Measurements from ENCODE around the gene TMEM74B.

Gene TMEM74B

DNA sequence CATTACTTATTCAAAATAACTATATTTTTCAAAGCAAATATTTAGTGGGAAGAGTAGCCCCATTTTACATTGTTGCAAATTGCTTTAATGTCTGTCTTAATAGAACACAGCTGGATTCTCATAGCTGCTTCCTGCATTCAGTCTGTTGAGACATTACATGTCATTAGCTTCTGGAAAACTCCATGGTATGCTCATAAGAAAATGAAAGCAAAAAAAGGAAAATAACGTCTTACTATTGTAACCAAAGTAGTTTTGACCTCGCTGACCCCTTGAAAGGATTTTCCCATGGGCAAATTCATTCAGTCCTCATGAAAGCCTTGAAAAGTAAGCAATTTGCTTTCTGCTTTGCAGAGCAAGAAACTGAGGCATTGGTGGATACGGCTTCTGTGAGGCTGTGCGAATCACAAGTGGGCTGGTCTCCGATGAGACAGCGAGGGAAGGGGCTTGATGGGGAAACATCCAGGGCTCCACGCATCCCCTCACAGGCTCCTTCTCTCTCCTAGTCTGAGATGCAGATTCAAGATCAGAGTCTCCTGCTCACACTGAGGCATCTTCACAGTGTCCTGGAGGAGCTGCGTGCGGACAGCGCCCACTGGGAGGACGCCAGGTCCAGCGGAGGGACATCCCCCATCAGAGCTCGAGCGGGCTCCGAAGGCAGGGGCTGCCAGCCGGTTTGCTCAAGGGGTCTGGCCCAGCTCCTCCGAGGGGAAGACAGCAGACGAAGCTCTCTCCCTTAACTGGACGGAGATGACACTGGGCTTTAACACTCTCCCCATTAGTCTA, 21.8 kb upstream of the TMEM74B start:
- H3K4me3 ChIP-seq (ENCODE audit: low read length) = no peak overlapping the region
- DNase-seq (ENCODE audit: low read depth, low spot score) = no peak

DNA sequence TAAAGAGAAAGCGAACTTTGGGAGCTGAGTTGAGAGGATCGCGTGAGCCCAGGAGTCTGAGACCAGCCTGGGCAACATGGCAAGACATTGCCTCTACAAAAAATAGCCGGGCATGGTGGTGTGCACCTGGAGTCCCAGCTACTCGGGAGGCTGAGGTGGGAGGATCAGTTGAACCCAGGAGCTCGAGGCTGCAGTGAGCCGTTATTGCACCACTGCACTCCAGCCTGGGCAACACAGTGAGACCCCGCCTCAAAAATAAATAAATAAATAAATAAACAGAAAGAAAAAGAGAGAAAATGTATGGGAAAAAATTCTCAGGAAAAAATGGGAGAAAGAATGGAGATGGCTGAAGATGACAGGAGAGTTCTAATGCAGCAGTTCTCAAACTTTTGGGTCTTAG, 21.0 kb upstream of the TMEM74B start:
- no peak overlapping the region for H3K4me3 ChIP-seq (ENCODE audit: low read length)
- DNase-seq (ENCODE audit: low read depth, low spot score) = no peak

DNA sequence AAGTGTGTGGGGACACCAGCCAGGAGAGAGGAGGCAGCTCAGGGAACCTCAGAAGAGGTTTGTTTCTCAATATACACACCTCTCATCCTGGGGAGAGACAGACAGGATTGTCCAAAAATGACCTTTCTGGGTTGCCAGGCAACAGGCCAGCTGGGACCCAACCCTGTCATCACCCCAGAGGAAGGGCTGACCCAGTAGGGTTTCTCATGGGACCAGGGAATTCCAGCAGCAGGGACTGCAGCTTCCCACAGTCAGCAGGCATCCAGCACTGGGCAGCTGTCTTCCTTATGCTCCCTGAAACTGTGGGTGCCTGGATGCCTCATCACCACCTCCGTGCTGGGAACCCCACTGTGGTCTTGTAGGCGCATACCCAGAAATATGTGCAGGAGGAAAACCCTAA, 19.8 kb upstream of the TMEM74B start:
- no peak overlapping the region for H3K4me3 ChIP-seq (ENCODE audit: low read length)
- DNase-seq (ENCODE audit: low read depth, low spot score) = no peak

DNA sequence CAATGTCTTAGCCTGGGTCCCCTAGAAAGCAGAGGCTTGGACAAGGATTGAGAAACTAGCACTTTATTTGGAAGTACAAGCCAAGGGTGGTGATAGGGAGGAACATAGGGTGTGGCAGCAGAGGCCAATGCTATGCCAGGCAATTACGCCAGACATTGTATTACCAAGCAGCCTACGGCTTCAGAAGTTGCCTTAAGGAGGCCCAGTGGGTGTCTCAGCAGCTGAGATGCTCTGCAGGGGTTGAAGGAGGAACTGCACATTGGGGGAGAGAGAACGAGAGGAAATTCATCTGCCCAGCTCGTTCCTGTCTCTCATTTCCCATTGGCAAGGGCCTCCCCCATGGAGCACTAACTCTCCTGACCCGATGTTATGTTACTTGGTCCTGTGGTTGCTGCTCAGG, 19.3 kb upstream of the TMEM74B start:
- DNase-seq (ENCODE audit: low read depth, low spot score) = no peak
- H3K4me3 ChIP-seq (ENCODE audit: low read length) = no peak overlapping the region

DNA sequence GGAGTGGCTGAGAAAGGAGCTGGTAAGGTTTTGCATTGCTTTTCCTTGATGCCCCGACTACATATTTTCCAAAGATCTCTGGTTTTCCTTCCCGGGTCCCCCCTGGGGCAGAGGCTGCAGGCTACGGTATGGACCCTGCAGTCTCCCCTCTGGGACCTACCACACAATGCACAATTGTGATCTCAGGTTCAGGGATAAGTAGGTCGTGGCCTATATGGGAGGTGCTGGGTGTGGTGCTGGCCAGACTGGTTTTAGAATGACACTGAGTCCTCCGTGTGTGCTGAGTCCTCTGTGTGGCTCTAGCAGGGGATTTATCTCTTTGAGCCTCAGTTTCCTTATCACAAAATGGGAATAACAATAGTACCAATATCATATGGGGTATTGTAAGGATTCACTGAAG, 18.8 kb upstream of the TMEM74B start:
- no peak overlapping the region for H3K4me3 ChIP-seq (ENCODE audit: low read length)
- no peak for DNase-seq (ENCODE audit: low read depth, low spot score)

DNA sequence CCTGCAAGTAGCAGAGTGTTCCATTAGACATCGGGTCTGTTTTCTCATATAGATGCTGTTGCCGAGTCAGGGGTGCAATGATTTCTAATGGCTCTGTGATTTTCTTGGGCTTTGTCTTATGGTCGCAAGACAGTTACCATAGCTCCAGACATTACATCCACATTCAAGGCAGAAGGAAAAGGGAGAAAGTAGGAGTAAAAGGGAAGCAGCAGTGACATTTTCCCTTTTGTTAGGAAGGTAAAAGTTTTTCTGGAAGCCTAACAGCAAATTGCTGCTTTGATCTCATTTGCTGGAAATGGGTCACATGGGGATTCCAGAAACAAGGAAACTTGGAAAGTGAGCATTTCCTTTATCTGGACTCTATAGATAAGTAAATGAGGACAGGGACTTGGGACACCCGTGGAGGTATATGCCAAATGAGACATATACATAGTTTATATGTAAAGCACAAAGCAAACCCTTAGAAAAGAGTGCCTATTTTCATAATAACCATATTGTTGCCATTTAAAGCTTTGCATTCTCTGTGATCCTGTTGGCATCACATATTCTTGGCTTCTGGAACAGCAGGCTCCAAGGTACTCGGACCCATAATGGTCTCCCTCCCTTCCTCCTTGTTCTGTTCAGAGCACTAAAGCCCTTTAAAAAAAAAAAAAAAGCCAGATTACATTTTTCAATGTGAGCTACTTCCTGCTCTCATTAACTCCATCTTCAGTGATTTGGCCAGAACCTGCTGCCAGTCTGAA, 18.2 kb upstream of the TMEM74B start, which contains the start of gene C20orf202:
Gene C20orf202 (plus strand): TSS at position 693 of the 743 bp plus-strand sequence. CDS start 132 bp downstream, outside the sequence.
- DNase-seq (ENCODE audit: low read depth, low spot score) = no peak
- no peak within 1 kb of the TSS for H3K4me3 ChIP-seq (ENCODE audit: low read length)

DNA sequence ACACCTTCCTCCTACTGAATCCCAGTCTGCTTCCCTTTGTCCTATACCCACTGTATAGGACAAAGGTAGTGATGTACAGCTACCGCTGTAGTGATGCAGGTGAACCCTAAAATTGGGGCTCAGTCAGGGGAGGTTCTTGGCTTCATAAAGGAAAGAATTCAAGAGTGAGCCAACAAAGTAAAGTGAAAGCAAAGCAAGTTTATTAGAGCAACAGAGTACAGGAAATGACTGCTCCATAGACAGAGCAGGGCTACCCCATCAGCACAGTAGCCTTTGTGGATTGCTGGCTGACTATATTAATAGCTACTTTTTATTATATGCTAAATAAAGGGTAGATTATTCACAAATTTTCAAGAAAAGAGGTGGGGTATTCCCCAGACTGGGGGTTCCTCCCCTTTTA, 15.2 kb upstream of the TMEM74B start:
- H3K4me3 ChIP-seq (ENCODE audit: low read length) = no peak overlapping the region
- DNase-seq (ENCODE audit: low read depth, low spot score) = no peak

DNA sequence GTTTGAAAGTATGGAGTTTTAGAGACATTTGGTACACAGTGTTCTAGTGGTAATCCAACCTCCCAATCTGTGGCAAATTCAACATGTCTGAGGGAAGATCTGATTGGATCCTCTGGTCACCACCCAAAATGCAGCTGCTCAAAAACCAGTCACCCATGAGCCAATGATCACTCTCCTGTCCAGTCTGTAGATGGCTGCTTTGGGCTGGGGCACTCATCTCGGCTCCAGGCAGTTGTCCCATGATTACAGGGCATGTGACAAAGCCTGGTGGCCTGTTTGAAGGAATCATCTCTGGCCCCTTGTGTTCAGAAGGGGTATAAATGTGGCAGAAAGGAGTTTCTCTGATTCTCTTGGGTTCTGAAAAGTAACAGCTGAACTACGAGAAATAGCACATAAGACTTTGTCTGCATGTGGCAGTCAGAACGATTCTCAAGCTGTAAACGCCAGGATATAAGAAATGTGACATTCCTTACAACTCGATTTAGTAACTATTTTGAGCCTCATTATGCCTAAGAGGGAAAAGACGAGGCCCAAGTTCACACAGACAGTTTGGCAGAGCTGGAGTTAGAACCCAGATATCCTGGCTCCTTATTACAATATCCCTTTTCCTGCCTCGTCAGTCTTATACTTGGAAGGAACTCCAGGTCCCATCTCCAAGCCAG, 14.6 kb upstream of the TMEM74B start:
- H3K4me3 ChIP-seq (ENCODE audit: low read length) = no peak overlapping the region
- no peak for DNase-seq (ENCODE audit: low read depth, low spot score)

DNA sequence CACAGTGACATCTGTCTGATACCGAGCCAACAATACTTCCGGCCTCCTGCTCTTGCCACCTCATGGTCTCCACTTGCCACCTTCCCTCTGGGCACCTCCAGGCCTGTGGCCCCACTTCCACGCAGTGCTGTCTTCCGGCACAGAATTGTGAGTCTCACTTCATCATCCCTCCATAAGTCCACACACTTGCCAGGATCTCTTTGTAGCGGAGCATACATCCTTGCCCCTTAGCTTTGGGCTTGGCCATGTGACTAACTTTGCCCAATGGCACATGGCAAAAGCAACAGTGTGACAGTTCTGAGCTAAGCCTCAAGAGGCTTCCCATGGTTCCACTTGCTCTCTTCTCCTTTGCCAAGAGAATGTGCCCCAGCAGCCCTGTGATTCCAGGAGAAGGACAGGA, 14.0 kb upstream of the TMEM74B start:
- no peak for DNase-seq (ENCODE audit: low read depth, low spot score)

DNA sequence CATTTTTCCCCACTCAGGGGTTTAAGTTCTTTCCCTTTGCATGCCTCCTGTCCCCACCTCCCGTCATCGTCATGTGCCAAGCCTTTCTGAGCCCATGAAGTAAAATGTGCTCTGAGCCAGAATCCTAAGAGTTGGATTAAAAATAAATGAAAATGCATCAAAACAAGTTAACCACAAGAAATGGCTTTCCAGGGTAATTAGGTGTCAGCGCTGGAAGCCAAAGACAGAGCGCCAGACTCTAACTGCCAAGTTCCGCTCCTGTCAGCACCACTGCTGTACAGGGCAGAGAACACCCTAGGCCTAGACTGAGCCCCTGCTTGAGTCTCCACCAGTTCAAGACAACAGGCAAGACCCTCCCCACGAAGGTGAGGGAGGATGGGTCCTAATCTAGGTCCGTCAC, 13.0 kb upstream of the TMEM74B start:
- H3K4me3 ChIP-seq (ENCODE audit: low read length) = no peak overlapping the region
- DNase-seq (ENCODE audit: low read depth, low spot score) = no peak

More for the DNA sequence above, 14.0 kb upstream of the TMEM74B start:
- no peak overlapping the region for H3K4me3 ChIP-seq (ENCODE audit: low read length)

DNA sequence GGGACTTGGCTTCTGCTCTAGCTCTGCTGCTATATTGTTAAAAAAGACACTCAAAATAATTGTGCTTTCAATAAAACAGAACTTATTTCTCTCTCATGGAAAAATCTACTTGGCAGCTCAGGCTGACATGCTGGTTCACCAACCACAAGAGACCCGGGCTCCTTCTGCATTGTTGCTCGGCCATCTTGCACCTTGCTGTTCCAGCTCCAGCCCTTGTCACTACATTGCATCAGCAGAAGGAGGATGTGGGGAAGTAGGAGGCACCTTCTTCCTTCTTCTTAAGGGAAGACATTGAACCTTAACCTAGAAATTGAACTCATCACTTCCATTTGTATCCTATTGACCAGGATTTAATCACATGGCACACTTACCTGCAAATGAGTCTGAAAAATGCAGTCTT, 11.9 kb upstream of the TMEM74B start:
- no peak overlapping the region for H3K4me3 ChIP-seq (ENCODE audit: low read length)
- DNase-seq (ENCODE audit: low read depth, low spot score) = no peak

DNA sequence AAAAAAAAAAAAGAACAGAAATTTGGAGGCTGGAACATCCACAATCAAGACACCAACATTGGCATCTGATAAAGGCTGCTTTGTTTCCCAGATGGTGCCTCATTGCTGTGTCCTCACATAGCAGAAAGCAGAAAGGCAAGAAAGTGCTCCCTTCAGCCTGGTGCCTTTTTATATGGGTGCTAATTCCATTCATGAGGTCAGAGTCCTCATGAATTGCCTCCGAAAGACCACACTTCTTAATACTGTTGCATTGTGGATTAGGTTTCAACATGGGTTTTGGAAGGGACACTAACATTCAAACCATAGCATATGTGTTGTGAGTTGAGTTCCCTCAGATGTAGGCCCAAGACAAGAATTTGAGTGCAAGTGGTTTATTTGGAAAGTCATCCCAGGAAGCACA, 10.4 kb upstream of the TMEM74B start:
- no peak overlapping the region for H3K4me3 ChIP-seq (ENCODE audit: low read length)
- no peak for DNase-seq (ENCODE audit: low read depth, low spot score)

DNA sequence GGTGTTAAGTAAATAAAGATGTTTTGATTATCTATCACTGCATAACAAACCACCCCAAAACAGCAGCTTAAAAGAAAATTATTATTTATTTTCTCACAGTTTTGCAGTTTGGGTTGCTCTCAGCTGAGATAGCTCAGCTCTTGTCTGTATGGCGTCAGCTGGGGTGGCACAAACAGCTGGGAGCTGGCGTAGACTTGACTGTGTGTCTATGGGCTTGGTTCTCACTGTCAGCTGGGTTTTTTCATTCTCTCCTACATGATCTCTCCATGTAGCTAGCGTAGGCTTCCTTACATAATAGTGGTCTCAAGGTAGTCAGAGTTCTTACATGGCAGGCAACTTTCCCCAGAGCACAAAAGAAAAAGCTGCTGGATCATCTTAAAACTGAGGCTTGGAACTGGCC, 6.5 kb upstream of the TMEM74B start:
- no peak for DNase-seq (ENCODE audit: low read depth, low spot score)
- no peak overlapping the region for H3K4me3 ChIP-seq (ENCODE audit: low read length)

DNA sequence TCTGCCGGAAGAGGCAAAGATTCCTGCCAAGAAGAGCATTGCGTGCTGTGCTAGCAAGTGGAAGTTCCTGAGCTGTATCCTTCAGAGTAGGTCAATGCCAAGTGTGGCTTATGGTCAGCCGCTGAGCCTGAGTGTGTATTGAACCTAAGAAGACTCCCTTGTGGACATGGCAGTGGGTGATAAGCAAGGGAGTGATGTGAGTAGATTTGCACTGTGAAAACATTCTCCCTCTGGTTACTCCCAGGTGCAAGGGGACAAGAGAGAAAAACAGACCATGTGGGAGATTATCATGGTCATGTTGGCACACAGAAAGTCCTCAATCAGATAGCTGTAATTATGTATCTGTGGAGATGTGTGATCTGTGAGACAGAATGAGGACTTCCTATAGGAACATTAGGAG, 6.1 kb upstream of the TMEM74B start:
- DNase-seq (ENCODE audit: low read depth, low spot score) = no peak
- no peak overlapping the region for H3K4me3 ChIP-seq (ENCODE audit: low read length)

DNA sequence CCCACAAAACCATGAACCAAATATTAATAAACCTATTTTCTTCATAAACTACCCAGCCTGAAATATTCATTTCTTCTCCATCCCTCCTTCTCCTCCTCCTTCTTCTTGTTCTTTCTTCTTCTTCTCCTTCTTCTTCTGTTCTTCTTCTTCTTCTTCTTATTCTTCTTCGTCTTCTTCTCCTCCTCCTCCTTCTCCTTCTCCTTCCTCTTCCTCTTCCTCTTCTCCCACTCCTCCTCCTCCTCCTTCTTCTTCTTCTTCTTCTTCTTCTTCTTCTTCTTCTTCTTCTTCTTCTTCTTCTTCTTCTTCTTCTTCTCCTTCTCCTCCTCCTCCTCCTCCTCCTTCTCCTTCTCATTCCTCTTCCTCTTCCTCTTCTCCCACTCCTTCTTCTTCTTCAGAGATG, 5.0 kb upstream of the TMEM74B start:
- no peak for DNase-seq (ENCODE audit: low read depth, low spot score)
- no peak overlapping the region for H3K4me3 ChIP-seq (ENCODE audit: low read length)

DNA sequence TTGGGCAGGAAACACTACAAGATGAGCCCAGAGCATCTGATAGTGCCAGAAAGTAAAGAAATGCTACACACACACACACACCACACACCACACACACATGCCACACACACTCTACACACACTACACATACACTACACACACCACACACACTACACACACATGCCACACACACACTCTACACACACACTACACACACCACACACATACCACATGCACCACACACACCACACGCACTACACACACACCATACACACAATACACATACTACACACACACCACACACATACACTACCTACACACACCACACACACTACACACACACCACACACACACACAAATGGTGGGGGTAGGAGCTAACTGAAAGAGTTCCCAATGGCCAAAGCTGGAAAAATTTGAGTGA, 3.6 kb upstream of the TMEM74B start:
- no peak overlapping the region for H3K4me3 ChIP-seq (ENCODE audit: low read length)
- no peak for DNase-seq (ENCODE audit: low read depth, low spot score)

DNA sequence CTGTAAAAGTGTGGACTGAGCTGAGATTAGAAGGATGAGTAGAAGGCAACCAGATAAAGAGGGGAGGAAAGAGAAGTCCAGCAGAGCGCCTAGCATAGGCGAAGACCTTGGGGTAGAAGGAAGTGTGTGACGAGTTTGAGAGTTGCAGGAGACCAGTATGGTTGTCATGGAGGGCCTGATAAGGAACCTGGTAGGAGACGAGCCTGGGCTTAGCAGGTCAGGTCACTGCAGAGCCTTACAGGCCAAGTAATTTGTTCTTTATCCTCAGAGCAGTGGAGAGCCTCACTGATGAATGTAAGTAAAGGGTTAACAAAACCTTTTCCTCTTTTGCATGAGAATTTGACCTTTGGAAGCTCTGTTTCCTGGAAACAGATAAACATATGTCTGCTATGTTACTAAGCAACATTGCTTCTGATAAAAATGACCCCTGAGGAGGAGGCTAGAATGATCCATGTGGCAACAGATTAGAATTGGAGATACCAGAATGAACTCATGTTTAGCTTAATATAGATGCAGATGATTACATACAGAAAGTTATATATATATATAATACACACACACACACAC, 2.9 kb upstream of the TMEM74B start:
- no peak overlapping the region for H3K4me3 ChIP-seq (ENCODE audit: low read length)
- no peak for DNase-seq (ENCODE audit: low read depth, low spot score)

DNA sequence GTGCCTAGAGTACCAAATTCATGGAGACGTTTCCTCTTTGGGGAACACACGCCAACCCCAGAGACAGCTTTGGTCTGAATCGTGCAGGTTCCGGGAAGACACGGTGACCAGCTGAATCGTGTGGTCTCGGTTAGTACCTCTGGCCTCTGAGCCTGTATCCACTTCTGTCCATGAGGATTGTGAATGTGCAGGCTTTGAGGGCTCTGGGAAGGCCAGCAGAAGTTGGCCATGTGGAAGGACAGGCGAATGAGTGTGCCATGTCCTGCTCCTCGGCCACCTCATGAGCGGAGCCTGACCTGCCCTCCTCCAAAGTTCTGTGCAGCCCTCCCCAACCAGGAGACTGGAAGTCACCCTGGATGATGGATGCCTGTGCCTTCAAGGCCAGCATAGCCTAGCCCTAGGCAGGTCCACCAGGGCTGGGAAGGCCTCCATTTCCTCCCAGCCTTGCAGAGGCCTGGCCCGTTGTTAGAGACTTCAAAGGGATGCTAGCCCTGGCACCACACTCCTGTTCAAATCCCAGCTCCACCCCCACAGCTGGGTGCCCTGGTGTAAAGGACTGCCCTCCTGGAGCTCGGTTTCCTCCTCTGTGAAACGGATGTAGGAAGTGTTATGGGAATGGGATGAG, 1.7 kb upstream of the TMEM74B start:
- no peak overlapping the region for H3K4me3 ChIP-seq (ENCODE audit: low read length)
- no peak for DNase-seq (ENCODE audit: low read depth, low spot score)

DNA sequence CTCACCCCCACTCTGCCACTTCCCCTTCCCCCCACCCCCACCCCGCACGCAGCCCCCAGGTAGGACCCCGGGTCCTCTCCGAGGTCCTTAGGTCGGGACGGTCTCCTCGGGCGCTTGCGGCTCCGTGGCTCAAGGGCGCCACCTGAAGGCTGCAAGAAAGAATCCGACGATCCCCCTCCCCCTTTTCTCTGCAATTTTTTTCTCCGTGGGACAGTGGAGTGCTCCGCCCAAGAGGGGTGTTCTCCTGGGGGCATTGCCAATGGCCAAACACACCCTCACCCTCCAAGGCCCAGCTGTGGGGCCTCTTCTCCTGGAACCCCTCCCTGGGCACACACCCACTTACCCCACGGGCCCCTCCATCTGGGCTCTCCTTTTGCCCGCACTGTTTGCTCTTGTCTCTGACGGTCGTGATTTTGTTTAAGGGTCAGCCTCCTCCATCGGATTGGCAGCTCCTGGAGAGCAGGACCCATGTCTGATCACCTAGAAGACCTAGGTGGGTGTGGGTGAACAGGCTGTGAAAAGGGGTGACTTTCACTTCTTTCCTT, 1.1 kb upstream of the TMEM74B start:
- H3K4me3 ChIP-seq (ENCODE audit: low read length) = peak overlapping the region; percentile 41
- peak; percentile 48 for DNase-seq (ENCODE audit: low read depth, low spot score)

Measured in Jurkat, Clone E6-1 (cell line).